ENCODE data around the gene DPH7. TPM values are rescaled to one million over a fixed set of nuclear protein-coding genes. Genes with fewer than 3 reads are reported as not detected.
"Not testable (repeated sequence)": the region's sequence is repeated elsewhere in the genome, so short reads cannot be mapped to it uniquely, and the experiment has no call there.

The DPH7 gene
- total RNA-seq, 1 experiment from 2014 or later: 54.4 TPM

DNA sequence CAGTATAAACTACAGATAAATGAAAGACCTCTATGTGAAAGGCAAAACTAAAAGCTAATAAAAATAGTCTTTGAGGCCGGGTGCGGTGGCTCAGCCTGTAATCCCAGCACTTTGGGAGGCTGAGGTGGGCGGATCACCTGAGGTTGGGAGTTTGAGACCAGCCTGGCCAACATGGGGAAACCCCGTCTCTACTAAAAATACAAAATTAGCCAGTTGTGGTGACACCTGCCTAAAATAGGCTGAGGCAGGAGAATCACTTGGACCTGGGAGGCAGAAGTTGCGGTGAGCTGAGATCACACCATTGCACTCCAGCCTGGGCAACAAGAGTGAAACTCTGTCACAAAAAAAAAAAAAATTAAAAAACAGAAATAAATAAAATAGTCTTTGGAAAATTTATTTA lies 65.6 kb downstream of the DPH7 start:
- H3K9me2 ChIP-seq (ENCODE audit: insufficient read depth); H3K9me3 ChIP-seq (ENCODE audit: control insufficient read depth in 1 of 2, insufficient read depth in 1 of 2, low read depth in 1 of 2, low read length in 2 of 2); H3K4me2 ChIP-seq (ENCODE audit: low read length); H3K79me2 ChIP-seq (ENCODE audit: insufficient read depth, low read length); H4K20me1 ChIP-seq (ENCODE audit: insufficient read depth); H3K4me3 ChIP-seq (replicated peaks in 1 of 2; ENCODE audit: low read depth in 1 of 2, low read length in 2 of 2); H3K36me3 ChIP-seq (ENCODE audit: control insufficient read depth in 1 of 2, insufficient read depth in 2 of 2, low read length in 2 of 2); H3K4me1 ChIP-seq (ENCODE audit: control insufficient read depth in 1 of 2, insufficient read depth in 2 of 2, low read length in 2 of 2); ATAC-seq; H3K27ac ChIP-seq (ENCODE audit: low read depth, low read length); H3K27me3 ChIP-seq (ENCODE audit: insufficient read depth, low read length); BruUV-seq (replicated peaks); H2AFZ ChIP-seq (ENCODE audit: low read depth, low read length, poor library complexity, severe bottlenecking); DNase-seq (ENCODE audit: low read depth, low spot score); RAD21 ChIA-PET (ENCODE audit: low non-redundant PET in 1 of 2, low total read pairs in 2 of 2, uncharacterized antibody in 2 of 2, unreplicated experiment in 2 of 2); CTCF ChIA-PET; intact Hi-C loops (cut with micrococcal nuclease); POLR2A ChIA-PET; H3K9ac ChIP-seq (ENCODE audit: low read length): not testable (repeated sequence)

DNA sequence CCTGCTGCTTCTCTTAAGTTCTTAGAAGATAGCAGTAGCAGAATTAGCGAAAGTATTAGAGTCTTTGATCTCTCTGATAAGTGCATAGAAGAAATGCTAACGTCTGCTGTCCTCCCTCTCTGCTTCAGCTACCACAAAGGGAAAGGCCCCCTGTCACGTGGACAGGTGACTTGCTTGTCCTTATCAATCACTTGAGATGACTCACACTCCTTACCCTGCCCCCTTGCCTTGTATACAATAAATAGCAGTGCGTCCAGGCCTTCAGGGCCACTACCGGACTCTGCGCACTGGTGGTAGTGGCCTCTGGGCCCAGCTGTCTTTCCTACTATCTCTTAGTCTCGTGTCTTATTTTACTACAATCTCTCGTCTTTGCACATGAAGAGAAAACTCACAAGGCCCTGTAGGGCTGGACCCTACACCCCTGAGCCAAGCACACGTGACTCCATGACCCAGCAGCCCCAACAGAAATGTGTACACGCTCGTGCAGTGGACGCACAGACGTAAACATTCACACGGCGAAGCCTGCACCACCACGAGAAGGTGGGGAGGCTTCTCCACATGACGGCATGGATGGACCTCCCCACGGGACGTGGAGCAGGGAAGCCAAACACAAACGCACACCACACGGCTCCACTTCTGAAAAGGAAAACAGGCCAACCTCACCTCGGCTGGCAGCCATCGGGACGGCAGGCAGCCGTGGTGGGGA lies 66.8 kb downstream of the DPH7 start:
- DNase-seq (ENCODE audit: low read depth, low spot score): no peak
- ChIA-PET POLR2A (no interaction called here), CTCF (no interaction called here), RAD21 (ENCODE audit: low non-redundant PET in 1 of 2, low total read pairs in 2 of 2, uncharacterized antibody in 2 of 2, unreplicated experiment in 2 of 2) (no interaction called here)
- H3K4me2 ChIP-seq (ENCODE audit: low read length): no peak overlapping the region
- H3K36me3 ChIP-seq (ENCODE audit: control insufficient read depth in 1 of 2, insufficient read depth in 2 of 2, low read length in 2 of 2): no peaks in the 10 kb centered on the region
- TF ChIP-seq, protein P1, sequence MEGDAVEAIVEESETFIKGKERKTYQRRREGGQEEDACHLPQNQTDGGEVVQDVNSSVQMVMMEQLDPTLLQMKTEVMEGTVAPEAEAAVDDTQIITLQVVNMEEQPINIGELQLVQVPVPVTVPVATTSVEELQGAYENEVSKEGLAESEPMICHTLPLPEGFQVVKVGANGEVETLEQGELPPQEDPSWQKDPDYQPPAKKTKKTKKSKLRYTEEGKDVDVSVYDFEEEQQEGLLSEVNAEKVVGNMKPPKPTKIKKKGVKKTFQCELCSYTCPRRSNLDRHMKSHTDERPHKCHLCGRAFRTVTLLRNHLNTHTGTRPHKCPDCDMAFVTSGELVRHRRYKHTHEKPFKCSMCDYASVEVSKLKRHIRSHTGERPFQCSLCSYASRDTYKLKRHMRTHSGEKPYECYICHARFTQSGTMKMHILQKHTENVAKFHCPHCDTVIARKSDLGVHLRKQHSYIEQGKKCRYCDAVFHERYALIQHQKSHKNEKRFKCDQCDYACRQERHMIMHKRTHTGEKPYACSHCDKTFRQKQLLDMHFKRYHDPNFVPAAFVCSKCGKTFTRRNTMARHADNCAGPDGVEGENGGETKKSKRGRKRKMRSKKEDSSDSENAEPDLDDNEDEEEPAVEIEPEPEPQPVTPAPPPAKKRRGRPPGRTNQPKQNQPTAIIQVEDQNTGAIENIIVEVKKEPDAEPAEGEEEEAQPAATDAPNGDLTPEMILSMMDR (IDR thresholded peaks at IDR 0.05 in 2 of 3, conservative IDR thresholded peaks at IDR 0.05 in 1 of 3; ENCODE audit: borderline replicate concordance in 1 of 3, insufficient read depth in 1 of 3, low read depth in 2 of 3, low read length in 2 of 3): no peak
- no peak for TF ChIP-seq SRF (IDR thresholded peaks at IDR 0.05; ENCODE audit: low read depth)
- TF ChIP-seq, protein P2, sequence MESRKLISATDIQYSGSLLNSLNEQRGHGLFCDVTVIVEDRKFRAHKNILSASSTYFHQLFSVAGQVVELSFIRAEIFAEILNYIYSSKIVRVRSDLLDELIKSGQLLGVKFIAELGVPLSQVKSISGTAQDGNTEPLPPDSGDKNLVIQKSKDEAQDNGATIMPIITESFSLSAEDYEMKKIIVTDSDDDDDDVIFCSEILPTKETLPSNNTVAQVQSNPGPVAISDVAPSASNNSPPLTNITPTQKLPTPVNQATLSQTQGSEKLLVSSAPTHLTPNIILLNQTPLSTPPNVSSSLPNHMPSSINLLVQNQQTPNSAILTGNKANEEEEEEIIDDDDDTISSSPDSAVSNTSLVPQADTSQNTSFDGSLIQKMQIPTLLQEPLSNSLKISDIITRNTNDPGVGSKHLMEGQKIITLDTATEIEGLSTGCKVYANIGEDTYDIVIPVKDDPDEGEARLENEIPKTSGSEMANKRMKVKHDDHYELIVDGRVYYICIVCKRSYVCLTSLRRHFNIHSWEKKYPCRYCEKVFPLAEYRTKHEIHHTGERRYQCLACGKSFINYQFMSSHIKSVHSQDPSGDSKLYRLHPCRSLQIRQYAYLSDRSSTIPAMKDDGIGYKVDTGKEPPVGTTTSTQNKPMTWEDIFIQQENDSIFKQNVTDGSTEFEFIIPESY (IDR thresholded peaks at IDR 0.05; ENCODE audit: extremely low read depth, insufficient replicate concordance, low read length): no peak
- no peak overlapping the region for H2AFZ ChIP-seq (ENCODE audit: low read depth, low read length, poor library complexity, severe bottlenecking)
- H3K4me3 ChIP-seq (replicated peaks in 1 of 2; ENCODE audit: low read depth in 1 of 2, low read length in 2 of 2): no peak overlapping the region
- BruUV-seq (replicated peaks): no TSS peak
- H4K20me1 ChIP-seq (ENCODE audit: insufficient read depth): no peaks in the 10 kb centered on the region
- H3K27ac ChIP-seq (ENCODE audit: low read depth, low read length): no peak overlapping the region
- H3K27me3 ChIP-seq (ENCODE audit: insufficient read depth, low read length): no peaks in the 10 kb centered on the region
- H3K9me3 ChIP-seq (ENCODE audit: control insufficient read depth in 1 of 2, insufficient read depth in 1 of 2, low read depth in 1 of 2, low read length in 2 of 2): no peaks in the 10 kb centered on the region
- no peaks in the 10 kb centered on the region for H3K9me2 ChIP-seq (ENCODE audit: insufficient read depth)
- H3K79me2 ChIP-seq (ENCODE audit: insufficient read depth, low read length): no peaks in the 10 kb centered on the region
- intact Hi-C loops (cut with micrococcal nuclease): no loop called here
- no peak overlapping the region for H3K9ac ChIP-seq (ENCODE audit: low read length)
- no peak for ATAC-seq
- no peaks in the 10 kb centered on the region for H3K4me1 ChIP-seq (ENCODE audit: control insufficient read depth in 1 of 2, insufficient read depth in 2 of 2, low read length in 2 of 2)

DNA sequence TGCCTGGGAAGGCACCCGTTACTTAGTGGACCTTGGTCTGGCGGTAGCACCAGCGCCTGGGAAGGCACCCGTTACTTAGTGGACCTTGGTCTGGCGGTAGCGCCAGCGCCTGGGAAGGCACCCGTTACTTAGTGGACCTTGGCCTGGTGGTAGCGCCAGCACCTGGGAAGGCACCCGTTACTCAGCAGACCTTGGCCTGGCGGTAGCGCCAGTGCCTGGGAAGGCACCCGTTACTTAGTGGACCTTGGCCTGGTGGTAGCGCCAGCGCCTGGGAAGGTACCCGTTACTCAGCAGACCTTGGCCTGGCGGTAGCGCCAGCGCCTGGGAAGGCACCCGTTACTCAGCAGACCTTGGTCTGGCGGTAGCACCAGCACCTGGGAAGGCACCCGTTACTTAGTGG lies 67.6 kb downstream of the DPH7 start:
- H3K9me2 ChIP-seq (ENCODE audit: insufficient read depth); H3K27me3 ChIP-seq (ENCODE audit: insufficient read depth, low read length); H3K4me2 ChIP-seq (ENCODE audit: low read length); intact Hi-C loops (cut with micrococcal nuclease); H3K4me1 ChIP-seq (ENCODE audit: control insufficient read depth in 1 of 2, insufficient read depth in 2 of 2, low read length in 2 of 2); POLR2A ChIA-PET; ATAC-seq; H4K20me1 ChIP-seq (ENCODE audit: insufficient read depth); DNase-seq (ENCODE audit: low read depth, low spot score); H3K36me3 ChIP-seq (ENCODE audit: control insufficient read depth in 1 of 2, insufficient read depth in 2 of 2, low read length in 2 of 2); H3K9ac ChIP-seq (ENCODE audit: low read length); H3K4me3 ChIP-seq (replicated peaks in 1 of 2; ENCODE audit: low read depth in 1 of 2, low read length in 2 of 2); H2AFZ ChIP-seq (ENCODE audit: low read depth, low read length, poor library complexity, severe bottlenecking); H3K79me2 ChIP-seq (ENCODE audit: insufficient read depth, low read length); CTCF ChIA-PET; H3K9me3 ChIP-seq (ENCODE audit: control insufficient read depth in 1 of 2, insufficient read depth in 1 of 2, low read depth in 1 of 2, low read length in 2 of 2); H3K27ac ChIP-seq (ENCODE audit: low read depth, low read length); BruUV-seq (replicated peaks); RAD21 ChIA-PET (ENCODE audit: low non-redundant PET in 1 of 2, low total read pairs in 2 of 2, uncharacterized antibody in 2 of 2, unreplicated experiment in 2 of 2): not testable (repeated sequence)

All from HCT116 (cell line).